Activated naive CD8-positive, alpha-beta T cell (primary cell): Measurements from ENCODE around the gene TNK2.
"Not testable (repeated sequence)": the region's sequence is repeated elsewhere in the genome, so short reads cannot be mapped to it uniquely, and the experiment has no call there.

Experiments used
- H3K27ac Mint-ChIP-seq: one replicate; pipeline ENCODE4 v1.8.0; 2021; ENCODE audit warnings: mixed read lengths
- H3K27me3 Mint-ChIP-seq: one replicate; pipeline ENCODE4 v1.8.0; 2021; ENCODE audit warnings: mixed read lengths
- H3K36me3 Mint-ChIP-seq: one replicate; pipeline ENCODE4 v1.8.0; 2021; ENCODE audit warnings: mixed read lengths
- H3K4me1 Mint-ChIP-seq: one replicate; pipeline ENCODE4 v1.8.0; 2021; ENCODE audit warnings: low read depth, mixed read lengths
- H3K4me3 Mint-ChIP-seq: one replicate; pipeline ENCODE4 v1.8.0; 2021; ENCODE audit warnings: mild to moderate bottlenecking, mixed read lengths
- H3K9me3 Mint-ChIP-seq: one replicate; pipeline ENCODE4 v1.8.0; 2021; ENCODE audit warnings: low read depth, mixed read lengths

Gene TNK2

GRCh38 chr3:195847055-195847950 lies 61.0 kb downstream of the TNK2 start:
- H3K27ac Mint-ChIP-seq = no peak overlapping the region
- H3K36me3 Mint-ChIP-seq = no peaks in the 10 kb centered on the region
- no peak overlapping the region for H3K4me3 Mint-ChIP-seq
- no peaks in the 10 kb centered on the region for H3K9me3 Mint-ChIP-seq
- H3K27me3 Mint-ChIP-seq = no peaks in the 10 kb centered on the region
- H3K4me1 Mint-ChIP-seq = peaks cover 7% of the 10 kb centered on the region

- H3K36me3 Mint-ChIP-seq = no peaks in the 10 kb centered on the region
- H3K4me3 Mint-ChIP-seq = no peak overlapping the region
- H3K9me3 Mint-ChIP-seq = no peaks in the 10 kb centered on the region
- no peaks in the 10 kb centered on the region for H3K27me3 Mint-ChIP-seq
- H3K4me1 Mint-ChIP-seq = no peaks in the 10 kb centered on the region
- H3K27ac Mint-ChIP-seq = no peak overlapping the region
Measured at GRCh38 chr3:195845483-195845882, 62.9 kb downstream of the TNK2 start.

GRCh38 chr3:195844671-195845218 lies 63.6 kb downstream of the TNK2 start:
- H3K4me3 Mint-ChIP-seq = no peak overlapping the region
- H3K27ac Mint-ChIP-seq = no peak overlapping the region
- no peaks in the 10 kb centered on the region for H3K36me3 Mint-ChIP-seq
- H3K4me1 Mint-ChIP-seq = no peaks in the 10 kb centered on the region
- no peaks in the 10 kb centered on the region for H3K27me3 Mint-ChIP-seq
- no peaks in the 10 kb centered on the region for H3K9me3 Mint-ChIP-seq

GRCh38 chr3:195839260-195840010 lies 68.9 kb downstream of the TNK2 start:
- H3K9me3 Mint-ChIP-seq = no peaks in the 10 kb centered on the region
- no peaks in the 10 kb centered on the region for H3K4me1 Mint-ChIP-seq
- no peak overlapping the region for H3K27ac Mint-ChIP-seq
- H3K27me3 Mint-ChIP-seq = no peaks in the 10 kb centered on the region
- H3K36me3 Mint-ChIP-seq = no peaks in the 10 kb centered on the region
- H3K4me3 Mint-ChIP-seq = no peak overlapping the region

- Mint-ChIP-seq H3K36me3 (no peaks in the 10 kb centered on the region), H3K9me3 (no peaks in the 10 kb centered on the region), H3K4me3 (no peak overlapping the region), H3K4me1 (no peaks in the 10 kb centered on the region), H3K27ac (no peak overlapping the region), H3K27me3 (no peaks in the 10 kb centered on the region)
Measured at GRCh38 chr3:195838714-195839113, 69.6 kb downstream of the TNK2 start.

GRCh38 chr3:195836476-195837135 lies 71.7 kb downstream of the TNK2 start:
- H3K27ac Mint-ChIP-seq = no peak overlapping the region
- H3K27me3 Mint-ChIP-seq = no peaks in the 10 kb centered on the region
- H3K4me1 Mint-ChIP-seq = no peaks in the 10 kb centered on the region
- H3K9me3 Mint-ChIP-seq = no peaks in the 10 kb centered on the region
- H3K4me3 Mint-ChIP-seq = no peak overlapping the region
- H3K36me3 Mint-ChIP-seq = no peaks in the 10 kb centered on the region

GRCh38 chr3:195835791-195836190 lies 72.6 kb downstream of the TNK2 start:
- Mint-ChIP-seq H3K9me3 (no peaks in the 10 kb centered on the region), H3K27ac (no peak overlapping the region), H3K36me3 (no peaks in the 10 kb centered on the region), H3K27me3 (no peaks in the 10 kb centered on the region), H3K4me1 (no peaks in the 10 kb centered on the region), H3K4me3 (no peak overlapping the region)

GRCh38 chr3:195834675-195835583 lies 73.4 kb downstream of the TNK2 start:
- H3K36me3 Mint-ChIP-seq = no peaks in the 10 kb centered on the region
- no peaks in the 10 kb centered on the region for H3K9me3 Mint-ChIP-seq
- H3K4me1 Mint-ChIP-seq = no peaks in the 10 kb centered on the region
- no peak overlapping the region for H3K4me3 Mint-ChIP-seq
- peak overlapping the region; percentile 41 for H3K27ac Mint-ChIP-seq
- H3K27me3 Mint-ChIP-seq = no peaks in the 10 kb centered on the region

GRCh38 chr3:195829897-195830254 lies 78.5 kb downstream of the TNK2 start:
- no peak overlapping the region for H3K27ac Mint-ChIP-seq
- H3K4me3 Mint-ChIP-seq = no peak overlapping the region
- no peaks in the 10 kb centered on the region for H3K36me3 Mint-ChIP-seq
- H3K4me1 Mint-ChIP-seq = no peaks in the 10 kb centered on the region
- H3K27me3 Mint-ChIP-seq = no peaks in the 10 kb centered on the region
- H3K9me3 Mint-ChIP-seq = no peaks in the 10 kb centered on the region

- H3K36me3 Mint-ChIP-seq = no peaks in the 10 kb centered on the region
- H3K9me3 Mint-ChIP-seq = no peaks in the 10 kb centered on the region
- no peaks in the 10 kb centered on the region for H3K27me3 Mint-ChIP-seq
- no peak overlapping the region for H3K4me3 Mint-ChIP-seq
- H3K4me1 Mint-ChIP-seq = no peaks in the 10 kb centered on the region
- no peak overlapping the region for H3K27ac Mint-ChIP-seq
Measured at GRCh38 chr3:195828762-195829161, 79.6 kb downstream of the TNK2 start.

GRCh38 chr3:195825857-195826804 lies 82.2 kb downstream of the TNK2 start:
- Mint-ChIP-seq H3K27me3 (no peaks in the 10 kb centered on the region), H3K27ac (no peak overlapping the region)

GRCh38 chr3:195825191-195825588 lies 83.2 kb downstream of the TNK2 start:
- no peak overlapping the region for H3K4me3 Mint-ChIP-seq
- no peaks in the 10 kb centered on the region for H3K4me1 Mint-ChIP-seq
- no peaks in the 10 kb centered on the region for H3K36me3 Mint-ChIP-seq
- no peaks in the 10 kb centered on the region for H3K27me3 Mint-ChIP-seq
- no peak overlapping the region for H3K27ac Mint-ChIP-seq
- no peaks in the 10 kb centered on the region for H3K9me3 Mint-ChIP-seq

More at GRCh38 chr3:195825857-195826804, 82.2 kb downstream of the TNK2 start:
- H3K36me3 Mint-ChIP-seq = no peaks in the 10 kb centered on the region
- H3K9me3 Mint-ChIP-seq = no peaks in the 10 kb centered on the region
- H3K4me3 Mint-ChIP-seq = no peak overlapping the region
- no peaks in the 10 kb centered on the region for H3K4me1 Mint-ChIP-seq

- H3K4me3 Mint-ChIP-seq, H3K27me3 Mint-ChIP-seq, H3K36me3 Mint-ChIP-seq, H3K4me1 Mint-ChIP-seq, H3K27ac Mint-ChIP-seq, H3K9me3 Mint-ChIP-seq: not testable (repeated sequence)
Measured at GRCh38 chr3:195824425-195825190, 83.7 kb downstream of the TNK2 start.
